ENCODE results near the gene SEC24C. TPM values are rescaled to one million over a fixed set of nuclear protein-coding genes. Genes with fewer than 3 reads are reported as not detected.
"Not testable (repeated sequence)": the region's sequence is repeated elsewhere in the genome, so short reads cannot be mapped to it uniquely, and the experiment has no call there.

The SEC24C gene
- total RNA-seq, 1 experiment from 2014 or later: 74.9 TPM

GRCh38 chr10:73791871-73792400 is 47.8 kb downstream of the SEC24C start:
- ChIA-PET POLR2A (ENCODE audit: low non-redundant PET) (no interaction called here), CTCF (no interaction called here)
- intact Hi-C loops (cut with micrococcal nuclease; ENCODE audit: unreplicated experiment): no loop called here
- no peak for TF ChIP-seq EZH2 (IDR thresholded peaks at IDR 0.05; ENCODE audit: borderline replicate concordance, low read depth, low read length, poor library complexity, severe bottlenecking)
- no peak for TF ChIP-seq CTCF (conservative IDR thresholded peaks at IDR 0.05; ENCODE audit: low read depth, low read length)
- no peak overlapping the region for H3K4me3 ChIP-seq (ENCODE audit: low read depth, low read length, poor library complexity, severe bottlenecking)
- H3K9me3 ChIP-seq (ENCODE audit: low read depth, low read length, poor library complexity, severe bottlenecking): no peaks in the 10 kb centered on the region
- BruUV-seq (replicated peaks): no TSS peak
- no peak for DNase-seq (ENCODE audit: low spot score)
- no peak overlapping the region for H3K27ac ChIP-seq (ENCODE audit: low read depth, low read length, poor library complexity, severe bottlenecking)
- no peaks in the 10 kb centered on the region for H3K27me3 ChIP-seq (replicated peaks; ENCODE audit: insufficient read depth, low read depth, low read length, poor library complexity)
- H3K36me3 ChIP-seq (ENCODE audit: insufficient read depth, low read length, poor library complexity, severe bottlenecking): peaks cover 36% of the 10 kb centered on the region
- H3K4me1 ChIP-seq (ENCODE audit: insufficient read depth, low read length, poor library complexity, severe bottlenecking): no peaks in the 10 kb centered on the region

- Histone ChIP-seq H3K4me3 (ENCODE audit: low read depth, low read length, poor library complexity, severe bottlenecking) (no peak overlapping the region), H3K4me1 (ENCODE audit: insufficient read depth, low read length, poor library complexity, severe bottlenecking) (no peaks in the 10 kb centered on the region), H3K27me3 (replicated peaks; ENCODE audit: insufficient read depth, low read depth, low read length, poor library complexity) (no peaks in the 10 kb centered on the region), H3K9me3 (ENCODE audit: low read depth, low read length, poor library complexity, severe bottlenecking) (no peaks in the 10 kb centered on the region), H3K36me3 (ENCODE audit: insufficient read depth, low read length, poor library complexity, severe bottlenecking) (peaks cover 43% of the 10 kb centered on the region), H3K27ac (ENCODE audit: low read depth, low read length, poor library complexity, severe bottlenecking) (no peak overlapping the region)
- CTCF ChIA-PET: no interaction called here
- no peak for TF ChIP-seq EZH2 (IDR thresholded peaks at IDR 0.05; ENCODE audit: borderline replicate concordance, low read depth, low read length, poor library complexity, severe bottlenecking)
- TF ChIP-seq CTCF (conservative IDR thresholded peaks at IDR 0.05; ENCODE audit: low read depth, low read length): no peak
- no peak for DNase-seq (ENCODE audit: low spot score)
- POLR2A ChIA-PET (ENCODE audit: low non-redundant PET): no interaction called here
- intact Hi-C loops (cut with micrococcal nuclease; ENCODE audit: unreplicated experiment): no loop called here
- no TSS peak for BruUV-seq (replicated peaks)
These were observed 49.3 kb downstream of the SEC24C start for GRCh38 chr10:73793456-73793855.

GRCh38 chr10:73795491-73795890 is 51.3 kb downstream of the SEC24C start:
- H3K9me3 ChIP-seq (ENCODE audit: low read depth, low read length, poor library complexity, severe bottlenecking); DNase-seq (ENCODE audit: low spot score); H3K27me3 ChIP-seq (replicated peaks; ENCODE audit: insufficient read depth, low read depth, low read length, poor library complexity); intact Hi-C loops (cut with micrococcal nuclease; ENCODE audit: unreplicated experiment); CTCF ChIA-PET; BruUV-seq (replicated peaks); H3K4me1 ChIP-seq (ENCODE audit: insufficient read depth, low read length, poor library complexity, severe bottlenecking); H3K27ac ChIP-seq (ENCODE audit: low read depth, low read length, poor library complexity, severe bottlenecking); H3K4me3 ChIP-seq (ENCODE audit: low read depth, low read length, poor library complexity, severe bottlenecking): not testable (repeated sequence)
- peaks cover 37% of the 10 kb centered on the region for H3K36me3 ChIP-seq (ENCODE audit: insufficient read depth, low read length, poor library complexity, severe bottlenecking)
- POLR2A ChIA-PET (ENCODE audit: low non-redundant PET): interaction anchor here (0.6 kb wide), 1 partner anchor 670 kb away, joined by 3 read pairs; no protein-coding TSS in a partner anchor

GRCh38 chr10:73796035-73796434 is 51.9 kb downstream of the SEC24C start:
- H3K9me3 ChIP-seq (ENCODE audit: low read depth, low read length, poor library complexity, severe bottlenecking); H3K4me3 ChIP-seq (ENCODE audit: low read depth, low read length, poor library complexity, severe bottlenecking); intact Hi-C loops (cut with micrococcal nuclease; ENCODE audit: unreplicated experiment); BruUV-seq (replicated peaks); DNase-seq (ENCODE audit: low spot score); CTCF ChIA-PET; H3K27me3 ChIP-seq (replicated peaks; ENCODE audit: insufficient read depth, low read depth, low read length, poor library complexity); H3K27ac ChIP-seq (ENCODE audit: low read depth, low read length, poor library complexity, severe bottlenecking); H3K4me1 ChIP-seq (ENCODE audit: insufficient read depth, low read length, poor library complexity, severe bottlenecking): not testable (repeated sequence)
- H3K36me3 ChIP-seq (ENCODE audit: insufficient read depth, low read length, poor library complexity, severe bottlenecking): peaks cover 36% of the 10 kb centered on the region
- POLR2A ChIA-PET (ENCODE audit: low non-redundant PET): interaction anchor here (0.6 kb wide), 1 partner anchor 670 kb away, joined by 3 read pairs; no protein-coding TSS in a partner anchor
